Ectodermal cell (in vitro differentiated cells): ENCODE measurements around the gene ATXN10.

Source experiments
- H3K27ac ChIP-seq: 2 replicates; pipeline ENCODE4 v1.7.0; 2013; ENCODE audit warnings: mild to moderate bottlenecking, low read depth, low read length; ENCODE audit not compliant: insufficient read depth, poor library complexity, severe bottlenecking
- H3K27me3 ChIP-seq: 2 replicates; pipeline ENCODE4 v1.7.0; 2013; ENCODE audit warnings: mild to moderate bottlenecking, low read length; ENCODE audit not compliant: insufficient read depth, control insufficient read depth, poor library complexity, severe bottlenecking
- H3K36me3 ChIP-seq: one replicate; pipeline ENCODE4 v1.7.0; 2013; ENCODE audit warnings: low read length; ENCODE audit not compliant: control insufficient read depth, insufficient read depth
- H3K4me1 ChIP-seq: one replicate; pipeline ENCODE4 v1.7.0; 2013; ENCODE audit warnings: low read length; ENCODE audit not compliant: control insufficient read depth, insufficient read depth
- H3K4me3 ChIP-seq: 2 replicates; pipeline ENCODE4 v1.7.0; 2013; ENCODE audit warnings: low read depth, low read length, control low read depth; ENCODE audit not compliant: insufficient read depth
- H3K9me3 ChIP-seq: 2 replicates; pipeline ENCODE4 v1.7.0; 2013; ENCODE audit warnings: mild to moderate bottlenecking, low read length, moderate library complexity; ENCODE audit not compliant: control insufficient read depth
- WGBS, 2 experiments: methylation state at CpG; one replicate each; pipeline ENCODE4 v1.1.7; 2013; ENCODE audit warnings: missing lambda C conversion rate in 2 of 2; 5-methylcytosine and 5-hydroxymethylcytosine counted together

The ATXN10 gene

GRCh38 chr22:45631841-45632238 lies 39.8 kb upstream of the ATXN10 start:
- H3K36me3 ChIP-seq, result no peaks in the 10 kb centered on the region
- WGBS, 2 experiments, result 87 to 89% methylated on average over 6 to 7 of the region's 7 CpGs
- H3K4me3 ChIP-seq, result no peak overlapping the region
- peaks cover 6% of the 10 kb centered on the region for H3K27me3 ChIP-seq
- no peak overlapping the region for H3K27ac ChIP-seq
- peaks cover 8% of the 10 kb centered on the region for H3K4me1 ChIP-seq
- H3K9me3 ChIP-seq, result no peaks in the 10 kb centered on the region

DNA sequence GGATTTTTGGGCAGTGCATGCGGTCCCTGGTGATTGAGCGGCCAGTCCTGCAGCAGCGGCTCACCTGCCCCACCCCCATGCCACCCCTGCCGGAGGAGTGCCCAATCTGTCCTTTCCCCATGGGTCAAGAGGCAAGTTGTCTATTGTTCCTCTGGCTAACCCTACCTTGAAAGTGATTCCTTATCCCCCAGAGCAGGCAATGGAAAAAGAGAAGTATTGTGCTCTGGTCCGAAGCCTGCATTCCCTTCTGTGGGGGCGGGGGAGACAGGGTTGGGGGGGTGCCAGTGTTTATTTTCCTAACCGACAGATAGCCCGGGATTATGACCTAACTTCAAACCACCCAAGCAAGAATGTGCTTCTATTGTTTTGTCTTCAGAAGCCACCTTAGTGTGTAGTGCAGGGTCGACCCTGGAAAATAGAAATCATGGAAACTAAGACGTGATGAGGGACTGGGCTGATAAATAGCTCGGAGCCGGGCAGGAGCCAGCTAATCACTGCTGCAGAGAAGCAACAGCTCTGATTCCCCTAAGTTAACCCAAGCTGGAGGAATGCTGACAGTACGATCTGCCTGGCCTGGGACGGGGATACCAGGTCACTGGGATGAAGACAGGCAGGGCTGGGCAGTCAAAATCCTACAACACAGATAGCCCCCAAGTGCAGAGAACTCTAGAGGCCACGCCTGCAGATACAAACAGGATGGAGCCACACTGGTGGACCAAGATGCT lies 38.7 kb upstream of the ATXN10 start:
- Histone ChIP-seq H3K4me1 (peaks cover 8% of the 10 kb centered on the region), H3K9me3 (no peaks in the 10 kb centered on the region), H3K27ac (no peak overlapping the region), H3K36me3 (no peaks in the 10 kb centered on the region), H3K27me3 (peaks cover 8% of the 10 kb centered on the region), H3K4me3 (no peak overlapping the region)
- 43 to 51% methylated on average over 15 of the region's 15 CpGs for WGBS, 2 experiments

DNA sequence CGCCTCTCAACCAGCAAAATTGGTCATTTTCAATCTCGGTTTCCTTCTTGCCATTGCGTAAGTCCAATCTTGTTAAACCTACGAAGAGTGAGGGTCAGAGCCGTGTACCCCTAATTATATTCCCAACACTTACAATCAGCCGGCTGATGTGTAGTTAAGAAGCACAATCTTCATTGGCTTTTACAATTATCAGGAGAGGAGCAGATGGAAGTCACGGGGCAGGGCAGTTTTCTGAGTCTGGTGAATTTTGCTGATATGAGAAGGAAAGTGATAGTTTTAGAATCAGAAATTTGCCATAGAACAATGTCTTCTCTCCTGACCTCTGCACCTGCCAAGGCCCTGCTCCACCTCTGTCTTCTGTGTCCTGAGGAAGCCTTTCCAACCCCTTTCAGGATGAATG lies 35.0 kb upstream of the ATXN10 start:
- H3K4me1 ChIP-seq, result peaks cover 8% of the 10 kb centered on the region
- no peaks in the 10 kb centered on the region for H3K9me3 ChIP-seq
- H3K27me3 ChIP-seq, result peaks cover 8% of the 10 kb centered on the region
- no peaks in the 10 kb centered on the region for H3K36me3 ChIP-seq
- no peak overlapping the region for H3K27ac ChIP-seq
- 91 to 95% methylated on average over 7 of the region's 7 CpGs for WGBS, 2 experiments
- H3K4me3 ChIP-seq, result no peak overlapping the region

DNA sequence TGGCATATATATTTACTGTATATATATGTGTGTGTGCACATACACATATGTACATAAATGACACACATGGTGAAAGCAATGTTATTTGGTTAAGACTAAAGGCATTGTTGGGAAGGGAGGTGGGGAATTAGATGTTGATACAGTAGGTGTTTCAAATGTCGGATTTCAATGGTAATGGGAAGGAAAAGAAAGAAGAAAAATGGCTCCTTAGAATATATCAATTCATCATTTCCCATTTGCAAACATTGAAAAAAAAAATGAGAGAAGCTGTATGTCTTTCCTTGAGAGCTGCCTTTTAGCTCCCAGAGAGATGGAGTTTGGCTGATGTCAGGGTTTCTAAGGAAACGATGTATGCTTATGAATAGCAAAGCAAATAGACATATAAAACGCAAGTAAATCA lies 33.4 kb upstream of the ATXN10 start:
- Histone ChIP-seq H3K4me3 (no peak overlapping the region), H3K4me1 (peaks cover 2% of the 10 kb centered on the region), H3K27ac (no peak overlapping the region), H3K9me3 (no peaks in the 10 kb centered on the region), H3K36me3 (no peaks in the 10 kb centered on the region), H3K27me3 (peaks cover 4% of the 10 kb centered on the region)
- WGBS, 2 experiments, result 83 to 90% methylated on average over 1 to 2 of the region's 3 CpGs

GRCh38 chr22:45638834-45639746 lies 32.5 kb upstream of the ATXN10 start:
- H3K4me1 ChIP-seq, result no peaks in the 10 kb centered on the region
- no peak overlapping the region for H3K4me3 ChIP-seq
- H3K27me3 ChIP-seq, result peaks cover 4% of the 10 kb centered on the region
- H3K36me3 ChIP-seq, result no peaks in the 10 kb centered on the region
- WGBS, 2 experiments, result 87 to 88% methylated on average over 21 of the region's 21 CpGs
- H3K9me3 ChIP-seq, result no peaks in the 10 kb centered on the region
- H3K27ac ChIP-seq, result no peak overlapping the region

- Histone ChIP-seq H3K4me1 (no peaks in the 10 kb centered on the region), H3K36me3 (no peaks in the 10 kb centered on the region), H3K27me3 (peaks cover 9% of the 10 kb centered on the region), H3K4me3 (no peak overlapping the region), H3K9me3 (no peaks in the 10 kb centered on the region), H3K27ac (no peak overlapping the region)
- WGBS, 2 experiments, result 77 to 82% methylated on average over 6 to 7 of the region's 7 CpGs
Observed at GRCh38 chr22:45639747-45640102, 31.9 kb upstream of the ATXN10 start.

DNA sequence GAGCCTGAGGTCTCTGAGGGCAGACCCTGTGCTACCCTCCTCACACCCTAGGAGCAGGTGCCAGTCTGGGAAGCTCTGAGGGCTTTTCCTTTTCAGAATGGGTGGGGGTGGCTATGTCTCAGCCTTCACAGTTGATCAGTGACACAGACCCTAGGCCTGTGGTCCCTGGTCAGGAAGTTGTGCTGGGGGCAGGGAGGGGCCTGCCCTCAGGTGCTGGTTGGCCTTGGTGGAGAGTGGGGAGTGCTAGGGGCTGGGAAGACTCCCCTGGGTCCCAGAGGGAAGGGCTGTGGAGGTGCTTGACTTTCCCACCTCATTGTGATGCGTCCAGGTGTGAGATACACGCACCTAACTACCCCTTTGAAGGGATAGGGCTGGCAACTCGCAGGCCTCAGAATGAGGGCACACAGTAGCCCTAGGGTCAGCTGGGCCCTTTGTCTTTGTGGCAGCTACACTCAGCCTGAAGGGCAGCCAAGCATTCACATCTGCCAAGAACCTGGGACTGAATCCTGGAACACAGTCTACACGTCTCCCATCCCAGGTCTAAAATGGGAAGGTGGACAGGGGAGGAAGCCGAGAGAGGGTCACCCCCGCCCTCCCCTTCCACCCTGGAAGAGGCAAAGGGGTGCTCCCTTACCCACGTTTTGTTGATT lies 31.2 kb upstream of the ATXN10 start:
- no peak overlapping the region for H3K27ac ChIP-seq
- no peak overlapping the region for H3K4me3 ChIP-seq
- H3K9me3 ChIP-seq, result no peaks in the 10 kb centered on the region
- H3K4me1 ChIP-seq, result no peaks in the 10 kb centered on the region
- peaks cover 16% of the 10 kb centered on the region for H3K27me3 ChIP-seq
- H3K36me3 ChIP-seq, result no peaks in the 10 kb centered on the region
- WGBS, 2 experiments, result 78 to 86% methylated on average over 7 of the region's 7 CpGs

GRCh38 chr22:45640941-45641621 lies 30.6 kb upstream of the ATXN10 start:
- H3K4me1 ChIP-seq, result no peaks in the 10 kb centered on the region
- no peak overlapping the region for H3K27ac ChIP-seq
- 93 to 94% methylated on average over 24 of the region's 24 CpGs for WGBS, 2 experiments

GRCh38 chr22:45642986-45643385 lies 28.6 kb upstream of the ATXN10 start:
- H3K4me3 ChIP-seq, result no peak overlapping the region
- H3K4me1 ChIP-seq, result no peaks in the 10 kb centered on the region
- WGBS, 2 experiments, result 77 to 82% methylated on average over 2 of the region's 2 CpGs
- H3K27ac ChIP-seq, result no peak overlapping the region
- H3K36me3 ChIP-seq, result no peaks in the 10 kb centered on the region
- no peaks in the 10 kb centered on the region for H3K9me3 ChIP-seq
- peaks cover 24% of the 10 kb centered on the region for H3K27me3 ChIP-seq

More at GRCh38 chr22:45640941-45641621, 30.6 kb upstream of the ATXN10 start:
- no peaks in the 10 kb centered on the region for H3K36me3 ChIP-seq
- no peak overlapping the region for H3K4me3 ChIP-seq
- H3K9me3 ChIP-seq, result no peaks in the 10 kb centered on the region
- H3K27me3 ChIP-seq, result peaks cover 22% of the 10 kb centered on the region
